ENCODE measurements around the gene PBLD. TPM values are rescaled to one million over a fixed set of nuclear protein-coding genes. Genes with fewer than 3 reads are reported as not detected.
"Not testable (repeated sequence)": the region's sequence is repeated elsewhere in the genome, so short reads cannot be mapped to it uniquely, and the experiment has no call there.

PBLD gene
- polyA plus RNA-seq, 1 donor (not counting 4 experiments of a cell fraction or from before 2014, with no cell fraction given), result 1.00 TPM

DNA sequence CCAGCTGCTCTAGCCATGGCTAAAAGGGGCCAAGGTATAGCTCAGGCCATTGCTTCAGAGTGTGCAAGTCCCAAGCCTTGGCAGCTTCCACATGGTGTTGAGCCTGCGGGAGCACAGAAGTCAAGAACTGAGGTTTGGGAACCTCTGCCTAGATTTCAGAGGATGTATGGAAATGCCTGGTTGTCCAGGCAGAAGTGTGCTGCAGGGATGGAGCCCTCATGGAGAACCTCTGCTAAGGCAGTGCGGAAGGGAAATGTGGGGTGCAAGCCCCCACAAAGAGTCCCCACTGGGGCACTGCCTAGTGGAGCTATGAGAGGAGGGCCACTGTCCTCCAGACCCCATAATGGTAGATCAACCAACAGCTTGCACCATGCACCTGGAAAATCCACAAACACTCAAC is 54.9 kb downstream of the PBLD start:
- H3K9ac ChIP-seq (ENCODE audit: control insufficient read depth, extremely low read depth, insufficient read depth, low read length); dilution Hi-C loops (cut with MboI; ENCODE audit: extremely low pct_ligation_motif_present, low sequenced_read_pairs); FAIRE-seq: not testable (repeated sequence)

DNA sequence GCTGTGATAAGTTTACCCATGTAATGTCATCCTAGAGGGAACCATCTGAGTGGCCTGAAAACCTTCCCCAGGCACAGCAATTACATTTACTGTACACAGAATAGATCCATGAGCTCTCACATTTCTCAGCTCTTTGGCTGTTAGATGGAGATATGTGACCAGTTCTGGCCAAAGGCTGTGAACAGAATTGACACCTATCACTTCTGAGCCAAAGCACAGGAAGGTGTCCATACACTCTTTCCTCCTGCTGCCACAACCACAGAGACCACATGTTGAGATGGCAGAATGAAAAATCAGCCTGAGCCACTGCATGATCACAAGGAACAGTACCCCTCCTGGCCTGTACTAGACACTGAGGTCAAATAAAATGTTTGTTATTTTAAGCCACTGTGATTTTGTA is 56.5 kb downstream of the PBLD start:
- Histone ChIP-seq H2AFZ (ENCODE audit: control insufficient read depth, low read length) (no peak overlapping the region), H3K4me1 (ENCODE audit: control insufficient read depth, extremely low read depth, insufficient read depth, low read length) (no peaks in the 10 kb centered on the region), H4K20me1 (ENCODE audit: control insufficient read depth, extremely low read depth, insufficient read depth, low read length) (no peaks in the 10 kb centered on the region), H3K27me3 (ENCODE audit: control insufficient read depth, extremely low read depth, insufficient read depth, low read length) (no peaks in the 10 kb centered on the region), H3K27ac (ENCODE audit: control insufficient read depth, insufficient read depth, low read length) (no peak overlapping the region), H3K79me2 (ENCODE audit: control insufficient read depth, insufficient read depth, low read length) (no peaks in the 10 kb centered on the region), H3K4me2 (ENCODE audit: control insufficient read depth, extremely low read depth, insufficient read depth, low read depth, low read length) (no peak overlapping the region), H3K9me3 (ENCODE audit: control insufficient read depth, low read depth, low read length) (no peaks in the 10 kb centered on the region), H3K4me3 (ENCODE audit: control insufficient read depth in 2 of 3, extremely low read depth in 1 of 3, insufficient read depth in 2 of 3, low read depth in 1 of 3, low read length in 3 of 3) (no peak overlapping the region), H3K9ac (ENCODE audit: control insufficient read depth, extremely low read depth, insufficient read depth, low read length) (no peak overlapping the region), H3K36me3 (ENCODE audit: control insufficient read depth in 2 of 2, extremely low read depth in 1 of 2, insufficient read depth in 2 of 2, low read length in 2 of 2) (no peaks in the 10 kb centered on the region), H3K9me1 (ENCODE audit: control insufficient read depth, extremely low read depth, insufficient read depth, low read length) (no peaks in the 10 kb centered on the region)
- DNase-seq (ENCODE audit: low read depth, low spot score) (no peak), FAIRE-seq (no peak)
- dilution Hi-C loops (cut with MboI; ENCODE audit: extremely low pct_ligation_motif_present, low sequenced_read_pairs), result no loop called here
- TF ChIP-seq, protein P1, sequence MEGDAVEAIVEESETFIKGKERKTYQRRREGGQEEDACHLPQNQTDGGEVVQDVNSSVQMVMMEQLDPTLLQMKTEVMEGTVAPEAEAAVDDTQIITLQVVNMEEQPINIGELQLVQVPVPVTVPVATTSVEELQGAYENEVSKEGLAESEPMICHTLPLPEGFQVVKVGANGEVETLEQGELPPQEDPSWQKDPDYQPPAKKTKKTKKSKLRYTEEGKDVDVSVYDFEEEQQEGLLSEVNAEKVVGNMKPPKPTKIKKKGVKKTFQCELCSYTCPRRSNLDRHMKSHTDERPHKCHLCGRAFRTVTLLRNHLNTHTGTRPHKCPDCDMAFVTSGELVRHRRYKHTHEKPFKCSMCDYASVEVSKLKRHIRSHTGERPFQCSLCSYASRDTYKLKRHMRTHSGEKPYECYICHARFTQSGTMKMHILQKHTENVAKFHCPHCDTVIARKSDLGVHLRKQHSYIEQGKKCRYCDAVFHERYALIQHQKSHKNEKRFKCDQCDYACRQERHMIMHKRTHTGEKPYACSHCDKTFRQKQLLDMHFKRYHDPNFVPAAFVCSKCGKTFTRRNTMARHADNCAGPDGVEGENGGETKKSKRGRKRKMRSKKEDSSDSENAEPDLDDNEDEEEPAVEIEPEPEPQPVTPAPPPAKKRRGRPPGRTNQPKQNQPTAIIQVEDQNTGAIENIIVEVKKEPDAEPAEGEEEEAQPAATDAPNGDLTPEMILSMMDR (optimal IDR thresholded peaks at IDR 0.05 in 1 of 3, IDR thresholded peaks at IDR 0.05 in 1 of 3, conservative IDR thresholded peaks at IDR 0.05 in 1 of 3; ENCODE audit: extremely low read depth in 1 of 3, insufficient read depth in 2 of 3, low read length in 3 of 3), result no peak
- no peak for TF ChIP-seq EZH2 (IDR thresholded peaks at IDR 0.05; ENCODE audit: low read length)

More for the DNA sequence above, 54.9 kb downstream of the PBLD start:
- not testable (repeated sequence) for DNase-seq (ENCODE audit: low read depth, low spot score); H3K4me1 ChIP-seq (ENCODE audit: control insufficient read depth, extremely low read depth, insufficient read depth, low read length); H3K9me1 ChIP-seq (ENCODE audit: control insufficient read depth, extremely low read depth, insufficient read depth, low read length); H3K4me3 ChIP-seq (ENCODE audit: control insufficient read depth in 2 of 3, extremely low read depth in 1 of 3, insufficient read depth in 2 of 3, low read depth in 1 of 3, low read length in 3 of 3); H3K27ac ChIP-seq (ENCODE audit: control insufficient read depth, insufficient read depth, low read length); H3K9me3 ChIP-seq (ENCODE audit: control insufficient read depth, low read depth, low read length); H3K79me2 ChIP-seq (ENCODE audit: control insufficient read depth, insufficient read depth, low read length); H2AFZ ChIP-seq (ENCODE audit: control insufficient read depth, low read length); H3K36me3 ChIP-seq (ENCODE audit: control insufficient read depth in 2 of 2, extremely low read depth in 1 of 2, insufficient read depth in 2 of 2, low read length in 2 of 2); H3K4me2 ChIP-seq (ENCODE audit: control insufficient read depth, extremely low read depth, insufficient read depth, low read depth, low read length); H3K27me3 ChIP-seq (ENCODE audit: control insufficient read depth, extremely low read depth, insufficient read depth, low read length); H4K20me1 ChIP-seq (ENCODE audit: control insufficient read depth, extremely low read depth, insufficient read depth, low read length)

DNA sequence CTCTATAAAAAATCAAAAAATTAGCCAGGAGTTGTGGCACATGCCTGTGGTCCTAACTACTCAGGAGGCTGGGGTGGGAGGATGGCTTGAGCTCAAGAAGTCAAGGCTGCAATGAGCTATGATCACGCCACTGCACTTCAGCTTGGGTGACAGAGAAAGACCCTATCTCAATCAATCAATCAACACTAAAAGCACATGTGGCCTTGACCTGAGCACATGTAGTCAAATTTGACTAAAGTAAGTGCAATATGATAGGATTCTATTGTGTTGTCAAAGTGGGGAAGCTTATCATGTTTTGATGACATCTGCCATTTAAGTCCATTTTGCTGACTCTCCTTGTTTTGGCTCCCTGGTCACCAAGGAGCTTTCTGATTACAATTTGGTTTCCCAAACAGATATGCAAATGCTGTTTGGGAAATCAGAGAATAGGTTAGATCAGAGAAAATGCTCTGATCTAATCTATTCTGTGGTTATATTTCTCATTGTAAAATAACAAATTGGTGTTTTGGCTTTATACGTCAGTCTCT is 57.1 kb downstream of the PBLD start:
- TF ChIP-seq, protein P1 (optimal IDR thresholded peaks at IDR 0.05 in 1 of 3, IDR thresholded peaks at IDR 0.05 in 1 of 3, conservative IDR thresholded peaks at IDR 0.05 in 1 of 3; ENCODE audit: extremely low read depth in 1 of 3, insufficient read depth in 2 of 3, low read length in 3 of 3), result no peak
- no peak for TF ChIP-seq EZH2 (IDR thresholded peaks at IDR 0.05; ENCODE audit: low read length)
- FAIRE-seq (no peak), DNase-seq (ENCODE audit: low read depth, low spot score) (no peak)
- Histone ChIP-seq H2AFZ (ENCODE audit: control insufficient read depth, low read length) (no peak overlapping the region), H3K27ac (ENCODE audit: control insufficient read depth, insufficient read depth, low read length) (no peak overlapping the region), H3K4me1 (ENCODE audit: control insufficient read depth, extremely low read depth, insufficient read depth, low read length) (no peaks in the 10 kb centered on the region), H3K79me2 (ENCODE audit: control insufficient read depth, insufficient read depth, low read length) (no peaks in the 10 kb centered on the region), H4K20me1 (ENCODE audit: control insufficient read depth, extremely low read depth, insufficient read depth, low read length) (no peaks in the 10 kb centered on the region), H3K27me3 (ENCODE audit: control insufficient read depth, extremely low read depth, insufficient read depth, low read length) (no peaks in the 10 kb centered on the region), H3K4me3 (ENCODE audit: control insufficient read depth in 2 of 3, extremely low read depth in 1 of 3, insufficient read depth in 2 of 3, low read depth in 1 of 3, low read length in 3 of 3) (no peak overlapping the region), H3K36me3 (ENCODE audit: control insufficient read depth in 2 of 2, extremely low read depth in 1 of 2, insufficient read depth in 2 of 2, low read length in 2 of 2) (no peaks in the 10 kb centered on the region), H3K4me2 (ENCODE audit: control insufficient read depth, extremely low read depth, insufficient read depth, low read depth, low read length) (no peak overlapping the region), H3K9me3 (ENCODE audit: control insufficient read depth, low read depth, low read length) (no peaks in the 10 kb centered on the region), H3K9ac (ENCODE audit: control insufficient read depth, extremely low read depth, insufficient read depth, low read length) (no peak overlapping the region), H3K9me1 (ENCODE audit: control insufficient read depth, extremely low read depth, insufficient read depth, low read length) (no peaks in the 10 kb centered on the region)
- dilution Hi-C loops (cut with MboI; ENCODE audit: extremely low pct_ligation_motif_present, low sequenced_read_pairs), result no loop called here

Data from keratinocyte (primary cell).